CD14-positive monocyte (primary cell): ENCODE measurements around the gene CCBE1. TPM values are rescaled to one million over a fixed set of nuclear protein-coding genes. Genes with fewer than 3 reads are reported as not detected.

Experiments used
- DNase-seq, 3 donors: peaks; one replicate each; pipeline ENCODE4 v3.0.0-alpha.2; 2011 to 2022
- H2AFZ ChIP-seq: 2 replicates; pipeline ENCODE4 v1.6.0; 2012; ENCODE audit warnings: mild to moderate bottlenecking, low read depth, low read length, inconsistent platforms; ENCODE audit not compliant: insufficient read depth, poor library complexity, severe bottlenecking
- H3K27ac ChIP-seq, 2 donors: 1 replicate in 1 of 2; 2 replicates in 1 of 2; pipeline ENCODE4 v1.5.1; 2012 to 2013; ENCODE audit warnings: low read length in 2 of 2, control low read depth in 1 of 2, inconsistent platforms in 1 of 2, low read depth in 1 of 2, mild to moderate bottlenecking in 1 of 2
- H3K27me3 ChIP-seq, 2 donors: one replicate each; pipeline versions ENCODE4 v1.6.0 to v1.6.1; 2011 to 2013; ENCODE audit warnings: low read length in 2 of 2; ENCODE audit not compliant: control insufficient read depth in 2 of 2, insufficient read depth in 2 of 2
- H3K36me3 ChIP-seq, 2 donors: replicated peaks in 1 of 2; 1 replicate in 1 of 2; 2 replicates in 1 of 2; pipeline versions ENCODE4 v1.5.1 to v1.6.1; 2012 to 2013; ENCODE audit warnings: low read length in 2 of 2, control low read depth in 1 of 2, inconsistent platforms in 1 of 2, mild to moderate bottlenecking in 1 of 2; ENCODE audit not compliant: insufficient read depth in 2 of 2, control insufficient read depth in 1 of 2
- H3K4me1 ChIP-seq, 2 donors: 1 replicate in 1 of 2; 2 replicates in 1 of 2; pipeline versions ENCODE4 v1.5.1 to v1.6.1; 2012 to 2013; ENCODE audit warnings: low read length in 2 of 2, control low read depth in 1 of 2, inconsistent platforms in 1 of 2, mild to moderate bottlenecking in 1 of 2, moderate library complexity in 1 of 2; ENCODE audit not compliant: insufficient read depth in 2 of 2, control insufficient read depth in 1 of 2
- H3K4me2 ChIP-seq: replicated peaks from 2 replicates; pipeline ENCODE3; 2012; ENCODE audit warnings: low read length, moderate library complexity, mild to moderate bottlenecking; ENCODE audit not compliant: poor library complexity, severe bottlenecking; ENCODE audit errors: extremely low read depth
- H3K4me3 ChIP-seq, 3 experiments: fragments of 200-600 bp in 1 of 3; sonication (generic) in 1 of 3; replicated peaks in 1 of 3; 1 replicate in 2 of 3; 2 replicates in 1 of 3; pipeline ENCODE4 v1.5.1; 2011 to 2013; ENCODE audit warnings: low read length in 3 of 3, mild to moderate bottlenecking in 3 of 3, control low read depth in 2 of 3, low read depth in 2 of 3, inconsistent platforms in 1 of 3, moderate library complexity in 1 of 3
- H3K79me2 ChIP-seq: 2 replicates; pipeline ENCODE4 v1.6.0; 2012; ENCODE audit warnings: mild to moderate bottlenecking, control low read depth, inconsistent platforms, low read length, moderate library complexity; ENCODE audit not compliant: insufficient read depth
- H3K9ac ChIP-seq: 2 replicates; pipeline ENCODE4 v1.6.0; 2017; ENCODE audit warnings: low read length, mild to moderate bottlenecking; ENCODE audit not compliant: insufficient read depth, poor library complexity, severe bottlenecking
- H3K9me3 ChIP-seq, 2 donors: replicated peaks in 1 of 2; 1 replicate in 1 of 2; 2 replicates in 1 of 2; pipeline versions ENCODE4 v1.5.1 to v1.6.1; 2012 to 2013; ENCODE audit warnings: low read length in 2 of 2, control low read depth in 1 of 2; ENCODE audit not compliant: control insufficient read depth in 1 of 2, insufficient read depth in 1 of 2
- H4K20me1 ChIP-seq: 2 replicates; pipeline ENCODE4 v1.6.0; 2012; ENCODE audit warnings: mild to moderate bottlenecking, low read length, control low read depth, moderate library complexity; ENCODE audit not compliant: insufficient read depth
- H3K27ac Mint-ChIP-seq, 7 donors: one replicate each; pipeline ENCODE4 v1.8.0; 2020; ENCODE audit warnings: mild to moderate bottlenecking in 7 of 7, mixed read lengths in 7 of 7, moderate library complexity in 6 of 7, inconsistent platforms in 2 of 7
- H3K27me3 Mint-ChIP-seq, 3 donors: one replicate each; pipeline ENCODE4 v1.8.0; 2021 to 2022; ENCODE audit warnings: low read depth in 3 of 3, mild to moderate bottlenecking in 3 of 3, mixed read lengths in 3 of 3, moderate library complexity in 3 of 3, inconsistent platforms in 1 of 3
- H3K36me3 Mint-ChIP-seq, 2 donors: one replicate each; pipeline ENCODE4 v1.8.0; 2020; ENCODE audit warnings: mixed read lengths in 2 of 2, inconsistent platforms in 1 of 2, mild to moderate bottlenecking in 1 of 2
- H3K4me1 Mint-ChIP-seq: one replicate; pipeline ENCODE4 v1.8.0; 2020; ENCODE audit warnings: mild to moderate bottlenecking, mixed read lengths
- H3K4me3 Mint-ChIP-seq, 2 donors: one replicate each; pipeline ENCODE4 v1.8.0; 2020; ENCODE audit warnings: mild to moderate bottlenecking in 2 of 2, mixed read lengths in 2 of 2, moderate library complexity in 1 of 2
- H3K9me3 Mint-ChIP-seq, 7 donors: one replicate each; pipeline ENCODE4 v1.8.0; 2020 to 2022; ENCODE audit warnings: mixed read lengths in 7 of 7, mild to moderate bottlenecking in 6 of 7, moderate library complexity in 6 of 7, inconsistent platforms in 2 of 7
- CTCF ChIP-seq: fragments of 200-600 bp; IDR thresholded peaks from one replicate; pipeline ENCODE4 v1.8.0; 2022; ENCODE audit warnings: antibody characterized with exemption, mild to moderate bottlenecking
- WGBS: methylation state at CpG from one replicate; pipeline ENCODE4 v1.1.5; 2013; ENCODE audit warnings: missing lambda C conversion rate; ENCODE audit not compliant: insufficient coverage; 5-methylcytosine and 5-hydroxymethylcytosine counted together
- intact Hi-C, 2 donors: fragments of 100-400 bp; cut with micrococcal nuclease; formaldehyde crosslinking; loops; one replicate each; pipeline versions ENCODE4 v1.15.0 to v1.15.1; 2023
- polyA plus RNA-seq, 3 donors: library from polyadenylated mRNA; depleted of rRNA in 1 of 3; unstranded in 2 of 3; stranded (reverse) in 1 of 3; fragments of 300-500 nt in 2 of 3; fragments of >200 nt in 1 of 3; fragmentation: Illumina TruSeq in 2 of 3; gene quantifications; 1 replicate in 2 of 3; 2 replicates in 1 of 3; pipeline ENCODE4 v1.2.3, GENCODE V29; 2012 to 2021

The CCBE1 gene
- polyA plus RNA-seq, 3 donors: not detected

DNA sequence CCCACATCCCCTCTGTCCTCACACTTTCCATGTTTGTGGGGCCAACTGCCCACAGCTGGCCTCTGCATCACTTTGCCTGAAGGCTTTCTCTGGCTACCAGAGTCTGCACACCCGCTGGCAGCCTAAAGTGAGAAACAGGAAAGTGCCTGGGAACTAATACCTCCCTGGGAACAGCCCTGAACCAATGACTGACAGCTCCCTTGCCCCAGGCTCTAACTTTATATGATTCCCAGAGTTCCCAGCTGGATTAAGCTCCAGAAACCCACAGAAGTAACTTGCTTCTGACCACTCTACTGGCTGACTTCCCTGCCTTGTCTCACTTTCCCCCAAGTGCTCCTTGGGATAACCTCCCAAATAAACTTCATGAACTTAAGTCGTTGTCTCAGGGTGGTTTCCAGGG lies 178.5 kb downstream of the CCBE1 start:
- 90% methylated on average over 1 of the region's 2 CpGs for WGBS
- no peak overlapping the region for H3K27ac ChIP-seq
- H3K27me3 ChIP-seq: no peaks in the 10 kb centered on the region
- no peaks in the 10 kb centered on the region for H3K36me3 ChIP-seq
- DNase-seq: no peak
- no peaks in the 10 kb centered on the region for H3K79me2 ChIP-seq
- TF ChIP-seq CTCF: no peak
- no peaks in the 10 kb centered on the region for H3K9me3 ChIP-seq
- H3K4me1 ChIP-seq: no peaks in the 10 kb centered on the region
- H4K20me1 ChIP-seq: no peaks in the 10 kb centered on the region
- Mint-ChIP-seq H3K4me3 (no peak overlapping the region), H3K4me1 (no peaks in the 10 kb centered on the region), H3K27ac (no peak overlapping the region), H3K9me3 (peaks cover 0 to 2% (median 0%) of the 10 kb centered on the region in 7 donors), H3K27me3 (peaks cover 2 to 4% (median 2%) of the 10 kb centered on the region in 3 donors), H3K36me3 (no peaks in the 10 kb centered on the region)
- H2AFZ ChIP-seq: no peak overlapping the region
- no peak overlapping the region for H3K9ac ChIP-seq
- H3K4me2 ChIP-seq: no peak overlapping the region
- intact Hi-C loops: no loop called here
- no peak overlapping the region for H3K4me3 ChIP-seq

DNA sequence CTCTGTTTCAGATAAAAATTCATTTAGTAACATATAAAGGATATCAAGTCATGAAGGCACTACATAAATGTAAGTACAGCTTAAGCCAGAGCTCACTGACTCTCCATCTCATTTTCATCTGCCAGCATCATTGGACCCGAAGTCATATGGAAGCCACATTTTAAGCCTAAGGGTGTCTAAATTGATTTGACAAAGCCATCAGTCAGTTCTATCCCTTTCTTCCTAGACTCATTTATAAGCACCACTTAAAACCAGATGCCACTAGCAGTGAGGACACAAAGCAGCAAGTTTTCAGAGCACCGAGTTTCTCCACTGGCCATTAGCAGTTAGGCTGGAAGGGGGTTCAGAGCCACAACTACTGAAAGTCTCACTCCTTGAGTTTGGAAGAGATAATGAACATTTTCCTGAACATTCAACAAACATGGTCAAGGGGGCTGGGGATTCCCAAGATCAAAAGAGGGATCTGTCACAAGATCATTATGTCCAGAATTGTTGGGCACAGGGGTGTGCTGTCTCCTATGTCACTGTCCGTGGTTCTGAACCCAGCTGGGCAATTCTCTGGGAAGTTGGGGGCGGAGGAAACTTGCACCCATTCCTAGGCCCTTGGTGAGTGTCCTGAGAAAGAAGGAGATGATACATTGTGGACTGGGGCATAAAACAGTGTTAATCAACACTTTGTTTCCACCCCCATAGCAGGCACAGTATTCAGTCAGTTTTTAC lies 179.6 kb downstream of the CCBE1 start:
- WGBS: 86% methylated on average over 1 of the region's 4 CpGs
- no peak overlapping the region for H3K4me3 ChIP-seq
- H3K79me2 ChIP-seq: no peaks in the 10 kb centered on the region
- no peaks in the 10 kb centered on the region for H3K9me3 ChIP-seq
- H3K9ac ChIP-seq: no peak overlapping the region
- Mint-ChIP-seq H3K36me3 (no peaks in the 10 kb centered on the region), H3K27me3 (peaks cover 2 to 6% (median 3%) of the 10 kb centered on the region in 3 donors), H3K9me3 (peaks cover 0 to 3% (median 1%) of the 10 kb centered on the region in 7 donors), H3K4me3 (no peak overlapping the region), H3K4me1 (no peaks in the 10 kb centered on the region), H3K27ac (no peak overlapping the region)
- intact Hi-C loops: no loop called here
- no peak overlapping the region for H2AFZ ChIP-seq
- no peak overlapping the region for H3K4me2 ChIP-seq
- H3K4me1 ChIP-seq: no peaks in the 10 kb centered on the region
- no peaks in the 10 kb centered on the region for H3K27me3 ChIP-seq
- H3K27ac ChIP-seq: no peak overlapping the region
- no peak for TF ChIP-seq CTCF
- H4K20me1 ChIP-seq: no peaks in the 10 kb centered on the region
- no peak for DNase-seq
- no peaks in the 10 kb centered on the region for H3K36me3 ChIP-seq
